Mucosa of rectum (tissue), 2 donors: Measurements from ENCODE around the gene TRPM3.

Experiments
- H3K27ac ChIP-seq, 2 donors: one replicate each; pipeline ENCODE4 v1.7.0; 2013; ENCODE audit warnings: inconsistent platforms in 2 of 2, low read depth in 2 of 2, low read length in 2 of 2
- H3K27me3 ChIP-seq, 2 donors: one replicate each; pipeline ENCODE4 v1.7.0; 2013; ENCODE audit warnings: low read length in 2 of 2; ENCODE audit not compliant: control insufficient read depth in 2 of 2, insufficient read depth in 2 of 2
- H3K36me3 ChIP-seq, 2 donors: one replicate each; pipeline ENCODE4 v1.7.0; 2013; ENCODE audit warnings: low read length in 2 of 2; ENCODE audit not compliant: control insufficient read depth in 2 of 2, insufficient read depth in 2 of 2
- H3K4me1 ChIP-seq, 2 donors: one replicate each; pipeline ENCODE4 v1.7.0; 2013; ENCODE audit warnings: low read length in 2 of 2, mild to moderate bottlenecking in 1 of 2; ENCODE audit not compliant: control insufficient read depth in 2 of 2, insufficient read depth in 2 of 2
- H3K4me3 ChIP-seq, 2 donors: one replicate each; pipeline ENCODE4 v1.7.0; 2013; ENCODE audit warnings: low read length in 2 of 2
- H3K9ac ChIP-seq, 2 donors: one replicate each; pipeline ENCODE4 v1.7.0; 2013; ENCODE audit warnings: low read length in 2 of 2, low read depth in 1 of 2, mild to moderate bottlenecking in 1 of 2
- H3K9me3 ChIP-seq, 2 donors: one replicate each; pipeline ENCODE4 v1.7.0; 2013; ENCODE audit warnings: low read length in 2 of 2; ENCODE audit not compliant: control insufficient read depth in 2 of 2
- donor health status: healthy.
- donor health status: Normal muscosa, but diverticular disease.

The TRPM3 gene

GRCh38 chr9:70883963-70884793 lies 237.2 kb downstream of the TRPM3 start:
- Histone ChIP-seq H3K9me3 (no peaks in the 10 kb centered on the region), H3K4me3 (no peak overlapping the region), H3K4me1 (no peaks in the 10 kb centered on the region), H3K27ac (no peak overlapping the region), H3K27me3 (no peaks in the 10 kb centered on the region), H3K36me3 (no peaks in the 10 kb centered on the region), H3K9ac (no peak overlapping the region)

GRCh38 chr9:70883056-70883455 lies 238.4 kb downstream of the TRPM3 start:
- Histone ChIP-seq H3K9me3 (no peaks in the 10 kb centered on the region), H3K4me1 (no peaks in the 10 kb centered on the region), H3K36me3 (no peaks in the 10 kb centered on the region), H3K27ac (no peak overlapping the region), H3K27me3 (no peaks in the 10 kb centered on the region), H3K9ac (no peak overlapping the region), H3K4me3 (no peak overlapping the region)

- no peaks in the 10 kb centered on the region for H3K9me3 ChIP-seq
- H3K9ac ChIP-seq = no peak overlapping the region
- no peak overlapping the region for H3K27ac ChIP-seq
- no peak overlapping the region for H3K4me3 ChIP-seq
- H3K27me3 ChIP-seq = no peaks in the 10 kb centered on the region
- no peaks in the 10 kb centered on the region for H3K4me1 ChIP-seq
- no peaks in the 10 kb centered on the region for H3K36me3 ChIP-seq
These were observed 240.1 kb downstream of the TRPM3 start for GRCh38 chr9:70881333-70881732.

GRCh38 chr9:70880535-70880934 lies 240.9 kb downstream of the TRPM3 start:
- Histone ChIP-seq H3K9ac (no peak overlapping the region), H3K4me1 (no peaks in the 10 kb centered on the region), H3K9me3 (no peaks in the 10 kb centered on the region), H3K27ac (no peak overlapping the region), H3K4me3 (no peak overlapping the region), H3K27me3 (no peaks in the 10 kb centered on the region), H3K36me3 (no peaks in the 10 kb centered on the region)

GRCh38 chr9:70878576-70878975 lies 242.8 kb downstream of the TRPM3 start:
- Histone ChIP-seq H3K36me3 (no peaks in the 10 kb centered on the region), H3K9me3 (no peaks in the 10 kb centered on the region), H3K27ac (no peak overlapping the region), H3K27me3 (no peaks in the 10 kb centered on the region), H3K9ac (no peak overlapping the region), H3K4me3 (no peak overlapping the region), H3K4me1 (no peaks in the 10 kb centered on the region)

- Histone ChIP-seq H3K27me3 (no peaks in the 10 kb centered on the region), H3K9me3 (no peaks in the 10 kb centered on the region), H3K27ac (no peak overlapping the region), H3K36me3 (no peaks in the 10 kb centered on the region), H3K4me1 (no peaks in the 10 kb centered on the region), H3K9ac (no peak overlapping the region), H3K4me3 (no peak overlapping the region)
These were observed 247.0 kb downstream of the TRPM3 start for GRCh38 chr9:70874451-70874850.

- H3K27me3 ChIP-seq = no peaks in the 10 kb centered on the region
- no peak overlapping the region for H3K27ac ChIP-seq
- no peak overlapping the region for H3K9ac ChIP-seq
- H3K4me1 ChIP-seq = no peaks in the 10 kb centered on the region
- H3K36me3 ChIP-seq = no peaks in the 10 kb centered on the region
- H3K9me3 ChIP-seq = no peaks in the 10 kb centered on the region
- H3K4me3 ChIP-seq = no peak overlapping the region
These were observed 247.9 kb downstream of the TRPM3 start for GRCh38 chr9:70873506-70873905.

GRCh38 chr9:70868661-70869652 lies 252.5 kb downstream of the TRPM3 start:
- H3K27me3 ChIP-seq = no peaks in the 10 kb centered on the region
- H3K4me3 ChIP-seq = peak overlapping the region in 1 of 2 donors; percentile 51
- no peak overlapping the region for H3K9ac ChIP-seq
- H3K27ac ChIP-seq = no peak overlapping the region
- no peaks in the 10 kb centered on the region for H3K9me3 ChIP-seq
- H3K4me1 ChIP-seq = no peaks in the 10 kb centered on the region
- H3K36me3 ChIP-seq = no peaks in the 10 kb centered on the region

- Histone ChIP-seq H3K27ac (no peak overlapping the region), H3K4me3 (no peak overlapping the region)
These were observed 253.4 kb downstream of the TRPM3 start for GRCh38 chr9:70868041-70868440.

GRCh38 chr9:70865471-70865870 lies 255.9 kb downstream of the TRPM3 start:
- H3K4me1 ChIP-seq = no peaks in the 10 kb centered on the region
- H3K36me3 ChIP-seq = no peaks in the 10 kb centered on the region
- no peak overlapping the region for H3K4me3 ChIP-seq
- H3K27me3 ChIP-seq = no peaks in the 10 kb centered on the region
- H3K9me3 ChIP-seq = no peaks in the 10 kb centered on the region
- H3K9ac ChIP-seq = no peak overlapping the region
- H3K27ac ChIP-seq = no peak overlapping the region

More at GRCh38 chr9:70868041-70868440, 253.4 kb downstream of the TRPM3 start:
- H3K36me3 ChIP-seq = no peaks in the 10 kb centered on the region
- no peaks in the 10 kb centered on the region for H3K9me3 ChIP-seq
- H3K27me3 ChIP-seq = no peaks in the 10 kb centered on the region
- H3K9ac ChIP-seq = no peak overlapping the region
- H3K4me1 ChIP-seq = no peaks in the 10 kb centered on the region
